NCI-H2227 treated with DMSO at 0.1 percent for 48 hours (cell line): ENCODE measurements around the gene LY6G5B.
"Not testable (repeated sequence)": the region's sequence is repeated elsewhere in the genome, so short reads cannot be mapped to it uniquely, and the experiment has no call there.

Source experiments
- DNase-seq: peaks from one replicate; lab custom pipeline; 2025; lab: John Stamatoyannopoulos, UW

LY6G5B gene

DNA sequence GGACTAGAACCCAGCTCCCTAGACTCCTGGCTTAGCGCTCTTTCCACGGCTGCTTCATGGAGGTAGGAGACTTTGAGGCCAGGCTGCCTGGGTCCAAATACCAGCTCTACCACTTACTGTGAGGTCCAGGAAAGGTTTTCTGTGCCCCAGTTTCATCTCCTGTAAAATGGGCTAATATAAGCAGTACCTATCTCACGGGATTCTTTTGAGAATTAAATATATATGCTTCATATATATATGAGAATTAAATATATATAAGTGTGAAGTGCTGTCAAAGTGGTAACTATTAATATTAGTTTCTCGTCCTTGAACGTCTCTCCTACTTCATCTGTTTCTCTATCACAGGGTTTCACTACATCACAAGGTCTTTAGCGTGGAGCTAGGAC lies 21.3 kb downstream of the LY6G5B start:
- no peak for DNase-seq

DNA sequence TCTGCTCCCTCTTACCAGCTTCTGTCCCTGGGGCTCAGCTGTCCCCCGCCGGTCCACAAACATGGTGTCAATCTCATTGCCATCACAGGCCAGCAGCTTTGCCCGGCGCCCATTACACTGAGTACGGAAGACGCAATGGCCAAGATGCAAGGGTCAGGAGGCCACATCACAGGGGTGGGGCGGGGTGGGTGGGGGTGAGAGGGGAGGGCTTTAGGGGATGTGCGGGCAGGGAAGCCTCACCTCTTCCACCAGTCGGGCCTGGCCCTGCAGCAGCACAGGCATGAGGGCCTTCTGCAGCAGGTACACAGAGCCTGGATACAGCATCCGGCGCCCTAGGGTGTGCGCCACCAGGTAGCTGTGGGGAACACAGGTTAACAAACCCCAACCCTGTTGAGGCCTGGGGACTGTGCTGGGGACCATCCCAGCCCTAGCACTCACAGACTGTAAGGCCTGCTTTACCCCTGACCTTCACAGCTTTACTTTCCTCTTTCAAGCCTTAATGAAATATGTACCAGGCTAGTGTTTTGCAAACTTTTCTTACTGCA lies 21.9 kb downstream of the LY6G5B start:
- no peak for DNase-seq

DNA sequence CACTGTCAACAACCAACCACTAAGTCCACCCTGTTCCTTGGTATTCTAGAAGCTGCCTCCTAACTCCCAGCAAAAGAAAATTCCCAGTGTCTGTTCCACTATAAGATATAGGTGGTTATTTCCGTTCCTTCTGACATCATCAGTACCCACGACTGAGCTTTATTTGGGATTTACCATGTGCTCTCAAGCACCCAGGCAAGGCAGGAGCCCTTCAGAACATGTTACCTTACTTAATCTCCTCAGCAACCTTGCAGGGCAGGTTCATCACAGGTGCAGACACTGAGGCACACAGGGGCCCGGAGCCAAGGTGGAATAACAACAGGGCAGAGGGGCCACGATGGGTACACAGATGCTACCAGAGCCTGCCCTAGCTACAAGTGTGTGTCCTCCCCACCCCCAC lies 22.6 kb downstream of the LY6G5B start:
- no peak for DNase-seq

DNA sequence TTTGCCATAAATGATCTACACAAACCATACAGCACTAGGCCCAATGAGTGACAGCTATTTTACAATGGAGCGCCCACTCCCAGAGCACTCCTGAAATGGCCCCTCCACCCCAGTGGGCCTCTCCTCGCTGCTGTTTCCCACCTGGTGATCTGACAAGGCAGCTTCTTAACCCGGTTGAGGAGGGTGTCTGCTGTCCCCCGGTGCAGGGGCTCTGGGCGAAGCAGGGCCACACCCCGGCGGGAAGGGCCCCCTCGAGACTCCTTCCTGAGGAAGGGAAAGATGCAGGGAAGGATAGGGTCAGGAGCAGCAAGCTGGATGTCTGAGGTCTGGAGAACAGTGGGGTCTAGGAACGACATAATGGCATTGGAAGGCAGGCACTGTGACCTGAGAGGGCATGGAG lies 23.1 kb downstream of the LY6G5B start:
- DNase-seq: no peak

DNA sequence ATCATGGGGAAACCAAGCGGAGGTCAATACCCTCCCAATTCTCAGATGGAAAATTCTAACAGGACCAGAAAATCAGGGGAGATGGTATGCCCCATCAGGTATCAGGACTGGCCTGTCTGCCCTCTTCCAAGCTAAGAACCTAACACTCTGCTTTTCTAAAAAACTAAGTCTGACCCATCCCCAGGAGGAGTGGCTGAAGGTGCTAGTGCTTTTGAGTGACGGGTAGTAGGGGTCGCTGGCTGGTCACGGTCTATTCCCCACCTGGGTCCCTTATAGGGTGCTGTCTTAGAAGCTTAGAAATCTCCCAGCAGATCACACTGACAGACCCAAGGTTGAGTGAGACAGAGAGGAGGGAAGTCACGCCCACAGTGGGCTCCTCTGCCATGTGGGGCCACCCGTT lies 23.8 kb downstream of the LY6G5B start:
- DNase-seq: no peak

DNA sequence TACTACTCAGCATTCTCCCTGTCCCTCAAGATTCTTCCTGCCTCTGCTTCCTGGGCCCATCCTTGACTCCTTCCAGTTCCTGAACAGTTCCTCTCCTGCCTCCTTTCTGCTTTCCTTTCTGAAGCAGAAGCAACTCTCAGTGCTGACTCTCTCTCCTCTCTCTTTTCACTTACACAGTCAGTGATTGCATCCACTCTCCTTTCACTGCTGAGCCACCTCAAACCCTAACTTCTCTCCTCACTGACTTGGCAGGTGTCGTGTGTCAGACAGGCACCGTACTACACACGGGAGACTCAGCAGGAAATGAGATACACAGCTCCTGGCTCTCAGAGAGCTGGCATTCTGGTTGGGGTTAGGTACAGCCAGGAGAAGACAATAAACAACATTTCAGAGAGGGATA lies 27.8 kb downstream of the LY6G5B start:
- DNase-seq: no peak

DNA sequence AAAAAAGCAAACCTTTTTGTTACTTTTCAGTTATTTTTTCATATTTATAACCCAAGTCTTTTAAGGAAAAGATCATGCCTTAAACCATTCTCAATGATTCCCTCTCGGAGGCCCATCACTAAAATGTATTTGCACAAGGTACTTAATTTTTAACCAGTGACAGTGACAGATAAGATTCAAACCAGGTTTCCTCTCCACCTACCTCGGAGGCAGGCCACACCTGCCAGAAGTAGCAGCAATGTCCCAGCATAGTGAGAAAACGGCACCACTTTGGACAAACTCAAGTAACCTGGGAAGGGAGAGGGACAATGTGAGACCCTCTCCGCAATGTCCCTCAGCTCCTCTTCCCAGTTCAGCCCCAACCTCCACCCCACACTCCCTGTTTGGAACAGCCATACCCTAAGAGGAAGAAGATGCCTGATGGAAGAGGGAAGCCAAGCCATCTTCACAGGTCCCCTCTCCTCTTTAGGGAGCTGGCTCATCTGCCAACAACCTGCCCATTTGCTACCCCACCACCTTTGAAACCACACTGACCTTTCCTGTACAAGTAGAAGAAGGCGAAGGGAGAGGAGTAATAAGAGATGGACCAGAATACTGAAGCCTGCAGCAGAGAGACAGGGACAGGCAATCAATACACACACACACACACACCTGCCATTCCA lies 31.1 kb downstream of the LY6G5B start:
- DNase-seq: no peak

DNA sequence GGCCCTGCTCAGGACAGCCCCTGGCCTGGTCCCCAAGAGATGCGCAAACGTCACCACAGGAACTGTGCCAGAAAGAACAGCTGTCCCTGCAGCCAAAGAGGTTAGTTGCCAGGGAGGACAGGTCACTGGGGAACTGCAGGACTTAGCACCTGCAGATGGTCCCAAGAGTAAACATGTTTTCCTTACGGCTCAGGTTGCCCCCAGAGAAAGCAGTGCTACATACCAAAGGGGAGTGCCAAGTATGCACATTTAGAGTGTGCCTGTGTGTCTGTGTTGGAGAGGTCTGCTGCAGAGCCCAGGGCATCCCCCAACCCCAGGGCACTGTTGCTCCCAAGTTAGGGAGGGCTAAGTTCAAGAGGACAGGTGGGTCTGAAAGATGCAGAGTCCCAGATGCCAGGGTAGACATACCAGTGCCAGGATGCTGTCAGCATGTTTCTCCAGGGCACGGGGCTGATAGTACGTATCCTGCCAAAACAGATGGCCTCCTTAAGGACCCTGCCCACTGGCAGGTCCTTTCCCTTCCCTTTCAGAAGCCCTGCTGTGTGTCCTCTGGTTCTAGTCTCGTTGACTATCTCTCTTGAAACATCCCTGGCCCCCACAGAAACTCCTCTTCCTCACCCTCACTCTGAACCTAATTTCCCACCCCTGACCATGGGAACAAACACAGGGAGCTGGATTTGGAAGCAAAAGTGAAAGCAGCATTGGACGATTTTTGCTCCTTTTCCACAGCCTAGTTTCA lies 32.1 kb downstream of the LY6G5B start:
- no peak for DNase-seq

DNA sequence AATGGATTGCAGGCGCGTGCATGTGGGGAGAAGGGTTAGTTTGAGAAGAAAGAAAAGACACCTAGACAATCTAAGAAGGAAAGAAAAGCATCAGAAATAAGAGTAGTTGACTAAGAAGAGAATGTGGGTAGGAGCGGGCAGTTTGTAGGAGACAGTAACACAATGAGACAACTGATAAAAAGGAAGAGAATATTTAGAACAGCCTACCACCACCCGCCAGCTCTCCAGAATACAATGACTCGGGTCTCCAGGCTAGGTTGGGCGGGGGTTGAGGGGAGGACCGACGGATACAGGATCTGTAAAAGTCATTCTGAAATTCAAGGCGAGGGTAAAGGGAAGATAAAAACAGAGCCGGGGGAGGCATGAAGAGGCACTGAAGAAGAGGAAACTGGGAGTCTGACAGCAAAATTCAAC lies 32.6 kb downstream of the LY6G5B start:
- DNase-seq: no peak

DNA sequence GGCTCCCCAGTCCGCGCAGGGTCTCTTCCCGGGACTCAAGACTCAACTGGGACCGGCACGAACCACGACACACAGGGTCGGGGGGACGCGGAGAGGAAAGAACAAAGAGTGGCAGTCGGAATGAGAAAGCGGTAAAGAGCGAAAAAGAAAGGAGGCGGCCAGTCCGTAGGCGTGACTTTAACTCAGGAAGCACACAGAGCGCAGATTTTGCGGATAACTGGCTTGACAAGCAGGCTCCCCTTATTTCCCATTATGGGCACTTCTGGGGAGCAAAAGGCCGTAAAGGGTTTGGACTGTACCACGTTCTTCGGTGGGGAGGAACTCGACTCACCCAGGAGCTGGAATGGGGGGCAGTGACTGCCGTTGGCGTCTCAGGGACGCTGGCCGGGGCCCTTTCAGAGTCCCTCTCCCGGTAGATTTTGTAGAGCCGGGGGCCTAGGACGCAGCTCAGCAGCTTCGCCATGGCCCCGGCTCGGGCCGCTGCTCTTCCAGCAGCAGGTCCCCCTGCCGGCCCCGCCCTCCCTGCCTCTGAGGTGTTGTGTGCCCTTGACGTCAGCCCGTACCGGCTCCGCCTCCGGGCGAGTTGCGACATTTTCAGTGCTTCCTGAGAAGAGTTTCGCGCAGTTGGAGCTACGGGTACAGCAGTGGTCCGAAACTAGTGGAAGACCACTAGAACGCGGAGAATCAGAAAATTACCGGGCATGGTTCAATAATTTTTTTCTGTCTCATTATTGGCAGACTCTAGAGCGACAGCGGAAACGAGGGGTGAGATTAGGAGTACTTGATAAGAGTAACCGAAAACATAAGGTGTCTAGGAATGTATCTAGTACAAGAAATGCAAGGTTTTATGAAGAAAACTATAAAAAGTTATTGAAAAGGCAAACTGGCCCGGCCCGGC lies 33.3 kb downstream of the LY6G5B start, which contains the start of gene ABHD16A:
TSS of gene ABHD16A (minus strand) at position 506 of the 898 bp plus-strand sequence. CDS start at position 463, 43 bp downstream.
- DNase-seq: peak; percentile 93

DNA sequence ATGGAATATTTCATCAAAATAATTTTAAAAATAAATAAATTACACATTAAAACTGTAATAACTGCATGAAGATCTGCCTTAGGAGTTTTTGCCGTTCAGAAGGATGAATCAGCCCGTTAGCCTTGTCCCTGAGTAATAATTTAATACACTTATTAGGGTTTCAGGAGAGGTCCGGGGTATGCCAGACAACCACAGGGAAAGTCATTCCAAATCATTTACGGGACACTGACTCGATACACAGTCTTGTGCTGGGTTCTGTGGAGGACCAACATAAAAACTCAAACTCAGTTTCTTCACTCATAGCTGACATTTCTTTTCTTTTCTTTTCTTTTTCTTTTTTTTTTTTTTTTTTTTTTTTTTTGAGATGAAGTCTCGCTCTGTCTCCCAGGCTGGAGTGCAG lies 36.2 kb downstream of the LY6G5B start:
- DNase-seq: no peak

DNA sequence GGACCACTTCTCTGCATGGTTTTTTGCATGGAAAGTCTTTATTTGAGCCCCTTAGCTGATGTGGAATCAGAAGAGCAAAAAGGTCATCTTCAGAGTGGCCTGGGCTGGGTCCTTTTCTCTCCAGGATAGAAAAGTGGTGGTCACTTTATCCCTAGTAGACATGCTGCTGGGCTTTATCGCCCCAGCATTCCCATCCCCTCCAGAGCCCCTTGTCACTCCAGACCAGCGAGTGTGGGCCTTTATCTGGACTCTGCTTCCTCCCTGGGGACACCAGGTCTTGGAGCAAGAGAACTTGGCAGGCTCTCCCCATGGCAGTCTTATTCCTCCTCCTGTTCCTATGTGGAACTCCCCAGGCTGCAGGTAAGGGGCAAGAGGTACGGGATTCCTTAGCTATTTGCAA lies 36.8 kb downstream of the LY6G5B start, which contains the start of gene LY6G6F:
TSS of gene LY6G6F (plus strand) at position 268 of the 400 bp plus-strand sequence. CDS start at position 309, 41 bp downstream.
- no peak for DNase-seq

DNA sequence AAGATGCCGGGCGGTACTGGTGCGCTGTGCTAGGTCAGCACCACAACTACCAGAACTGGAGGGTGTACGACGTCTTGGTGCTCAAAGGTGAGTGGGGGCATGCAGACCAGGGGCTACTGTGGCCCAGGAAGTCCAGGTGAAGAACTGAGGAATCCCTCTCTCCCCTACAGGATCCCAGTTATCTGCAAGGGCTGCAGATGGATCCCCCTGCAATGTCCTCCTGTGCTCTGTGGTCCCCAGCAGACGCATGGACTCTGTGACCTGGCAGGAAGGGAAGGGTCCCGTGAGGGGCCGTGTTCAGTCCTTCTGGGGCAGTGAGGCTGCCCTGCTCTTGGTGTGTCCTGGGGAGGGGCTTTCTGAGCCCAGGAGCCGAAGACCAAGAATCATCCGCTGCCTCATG lies 37.9 kb downstream of the LY6G5B start:
- DNase-seq: no peak

DNA sequence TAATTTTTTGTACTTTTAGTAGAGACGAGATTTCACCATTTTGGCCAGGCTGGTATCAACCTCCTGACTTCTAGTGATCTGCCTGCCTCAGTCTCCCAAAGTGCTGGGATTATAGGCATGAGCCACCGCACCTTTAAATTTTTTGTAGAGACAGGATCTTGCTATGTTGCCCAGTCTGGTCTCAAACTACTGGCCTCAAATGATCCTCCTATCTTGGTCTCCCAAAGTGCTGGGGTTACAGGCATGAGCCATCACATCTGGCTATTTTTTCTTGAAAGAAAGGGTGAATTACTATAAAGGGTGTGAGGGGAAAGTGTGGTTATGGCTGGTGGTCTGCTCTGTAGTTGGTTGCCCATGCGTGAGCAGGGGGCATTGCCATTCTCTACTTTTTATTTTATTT lies 38.4 kb downstream of the LY6G5B start:
- no peak for DNase-seq

DNA sequence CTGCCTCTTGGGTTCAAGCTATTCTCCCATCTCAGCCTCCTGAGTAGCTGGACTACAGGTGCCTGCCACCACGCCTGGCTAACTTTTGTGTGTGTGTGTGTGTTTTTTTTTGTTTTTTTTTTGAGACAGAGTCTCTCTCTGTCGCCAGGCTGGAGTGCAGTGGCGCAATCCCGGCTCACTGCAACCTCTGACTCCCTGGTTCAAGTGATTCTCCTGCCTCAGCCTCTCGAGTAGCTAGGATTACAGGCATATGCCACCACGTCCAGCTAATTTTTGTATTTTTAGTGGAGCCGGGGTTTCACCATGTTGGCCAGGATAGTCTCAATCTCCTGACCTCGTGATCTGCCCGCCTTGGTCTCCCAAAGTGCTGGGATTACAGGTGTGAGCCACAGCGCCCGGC lies 39.4 kb downstream of the LY6G5B start:
- DNase-seq: not testable (repeated sequence)

DNA sequence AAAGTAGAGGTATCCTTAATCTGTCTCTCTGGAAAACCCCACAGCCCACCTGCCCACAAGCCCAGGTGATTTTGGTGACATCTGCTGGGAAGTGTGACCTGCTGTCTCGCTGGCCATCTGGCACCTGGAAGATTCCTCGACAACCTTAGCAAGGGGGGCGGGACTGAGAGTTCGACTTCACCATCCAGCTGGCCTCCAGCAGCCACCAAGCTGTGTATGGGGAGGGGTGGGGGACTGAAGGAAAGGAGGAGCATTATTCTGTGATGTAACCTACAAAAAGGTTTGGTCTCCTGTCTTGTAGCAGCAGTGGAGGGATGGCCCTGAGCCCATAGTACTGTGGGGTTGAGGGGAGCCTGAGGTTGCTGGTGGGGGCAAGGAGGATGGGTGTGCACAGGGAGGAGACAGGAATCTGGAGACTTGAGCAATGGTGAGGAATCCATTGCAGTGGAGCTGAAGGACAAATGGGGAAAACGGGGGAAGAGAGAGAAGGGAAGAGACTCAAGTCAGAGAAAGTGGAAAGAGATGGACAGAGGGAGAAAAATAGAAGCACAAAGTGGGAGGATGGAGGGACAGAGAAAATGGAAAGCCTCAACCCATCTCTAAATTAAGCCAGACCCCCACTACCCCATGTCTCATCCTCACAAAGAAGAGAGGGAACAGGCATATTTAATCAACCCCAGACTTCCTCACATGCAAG lies 40.9 kb downstream of the LY6G5B start:
- DNase-seq: no peak

DNA sequence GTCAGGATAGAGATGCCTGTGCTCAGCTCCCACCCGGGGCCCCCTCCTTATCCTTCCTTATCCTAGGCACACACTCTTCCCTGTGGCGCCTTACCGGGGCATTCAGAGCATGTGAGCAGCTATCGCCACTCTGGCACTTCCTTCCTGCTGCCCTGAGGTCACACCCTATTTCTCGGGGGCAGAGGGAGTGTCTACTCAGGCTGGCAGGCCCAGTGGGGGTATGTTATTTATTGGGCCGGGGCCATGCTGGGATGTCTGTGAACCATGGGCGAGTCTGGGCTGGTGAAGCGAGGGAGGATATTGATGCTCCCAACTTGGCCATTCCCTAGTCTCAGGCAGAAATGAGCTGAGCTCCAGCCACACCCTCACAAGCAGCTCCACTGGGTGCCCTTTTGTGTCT lies 41.5 kb downstream of the LY6G5B start:
- no peak for DNase-seq

DNA sequence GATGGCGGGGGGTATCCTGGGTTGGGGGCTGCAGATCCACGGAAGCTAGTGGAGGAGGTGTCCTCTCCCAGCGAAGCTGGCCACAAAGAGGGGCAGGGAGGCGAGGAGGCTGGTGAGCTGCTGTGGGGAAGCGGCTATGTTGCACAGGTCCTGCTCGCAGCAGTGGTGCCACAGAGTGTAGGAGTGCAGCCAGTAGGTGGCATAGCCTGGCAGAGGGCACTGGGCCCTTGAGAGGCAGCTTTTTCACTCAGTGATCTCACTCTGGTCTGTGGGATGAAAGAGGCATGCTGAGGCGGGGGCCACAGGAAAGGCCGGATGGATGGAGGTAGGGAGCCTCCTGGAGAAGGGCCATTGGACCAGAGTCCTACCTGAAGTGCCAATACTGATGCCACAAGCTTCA lies 42.5 kb downstream of the LY6G5B start:
- no peak for DNase-seq

DNA sequence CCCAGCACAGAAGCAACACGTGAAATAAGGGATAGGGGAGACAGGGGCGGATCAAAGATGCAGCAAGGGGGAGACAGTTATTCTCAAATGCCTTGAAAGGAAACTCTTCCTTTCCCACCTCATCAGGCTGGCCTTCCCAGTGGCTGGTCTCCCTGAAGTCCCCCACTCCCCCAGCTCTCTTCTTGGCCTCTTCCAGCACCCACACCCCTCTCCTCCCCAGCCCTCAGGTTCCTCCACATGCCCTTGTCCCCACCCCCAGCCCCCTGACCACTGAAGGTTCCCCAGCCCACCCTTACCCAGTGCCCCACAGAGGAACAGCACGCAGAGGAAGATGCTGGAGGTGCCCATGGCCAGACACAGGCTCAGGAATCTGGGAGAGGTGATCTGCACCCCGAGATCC lies 43.7 kb downstream of the LY6G5B start:
- DNase-seq: no peak

DNA sequence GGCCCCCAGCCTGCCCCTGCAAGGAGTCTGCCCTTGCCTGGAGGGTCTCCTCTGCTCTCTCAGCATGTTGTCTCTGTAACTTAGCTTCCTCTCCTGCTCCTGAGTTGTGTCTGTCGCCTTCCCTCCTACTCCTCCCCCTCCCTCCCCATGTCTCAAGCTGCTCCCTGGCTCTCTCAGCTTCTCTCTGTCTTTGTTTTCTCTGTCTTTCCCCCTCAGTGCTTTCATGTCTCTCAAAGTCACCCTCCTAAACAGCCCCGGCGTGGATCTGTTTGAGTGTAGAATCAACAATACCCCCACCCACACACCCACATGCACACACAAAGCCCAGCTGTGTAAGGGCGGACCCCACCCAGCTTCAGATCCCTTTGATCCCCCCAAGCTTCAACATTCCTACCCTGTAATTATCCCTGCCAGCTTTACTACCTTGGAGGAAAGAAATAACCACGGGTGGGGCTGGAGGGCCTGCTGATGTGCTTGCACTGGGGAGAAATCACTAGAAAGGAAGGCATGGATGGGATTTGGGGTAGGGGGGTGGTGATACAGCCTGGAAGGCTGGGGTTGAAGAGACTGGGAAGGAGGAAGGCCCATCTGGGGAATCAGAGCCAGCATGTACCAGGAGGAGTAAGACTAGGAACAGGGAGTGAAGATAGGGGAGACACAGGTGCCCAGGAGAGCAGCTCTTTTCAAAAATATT lies 44.4 kb downstream of the LY6G5B start:
- DNase-seq: peak; percentile 95
